ELF-1 (cell line): ENCODE results near the gene CEP78.
A peak's percentile ranks its signal among the peaks of the same experiment; 100 is the strongest.

Experiments used
- DNase-seq: peaks from one replicate; pipeline ENCODE4 v3.0.0-alpha.2; 2016; ENCODE audit warnings: low read depth, low spot score

CEP78 gene

DNA sequence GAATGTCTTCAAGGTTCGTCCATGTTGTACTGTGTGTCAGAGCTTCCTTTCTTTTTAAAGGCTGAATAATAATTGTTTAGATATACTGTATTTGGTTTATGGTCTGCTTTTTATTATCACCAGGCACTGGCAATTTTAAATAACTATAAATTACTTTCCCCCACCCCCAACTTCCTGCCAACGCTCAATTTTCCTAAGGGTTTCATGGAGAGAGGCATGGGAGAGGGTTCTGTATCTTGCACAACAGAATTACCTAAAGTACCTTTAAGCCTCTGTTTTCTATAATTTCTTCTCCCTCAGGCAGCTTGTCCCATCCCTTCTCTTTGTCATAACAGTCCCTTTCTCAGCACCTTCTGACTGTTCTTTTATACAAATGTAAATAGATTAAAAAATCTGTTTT is 71.5 kb downstream of the CEP78 start:
- DNase-seq: no peak

DNA sequence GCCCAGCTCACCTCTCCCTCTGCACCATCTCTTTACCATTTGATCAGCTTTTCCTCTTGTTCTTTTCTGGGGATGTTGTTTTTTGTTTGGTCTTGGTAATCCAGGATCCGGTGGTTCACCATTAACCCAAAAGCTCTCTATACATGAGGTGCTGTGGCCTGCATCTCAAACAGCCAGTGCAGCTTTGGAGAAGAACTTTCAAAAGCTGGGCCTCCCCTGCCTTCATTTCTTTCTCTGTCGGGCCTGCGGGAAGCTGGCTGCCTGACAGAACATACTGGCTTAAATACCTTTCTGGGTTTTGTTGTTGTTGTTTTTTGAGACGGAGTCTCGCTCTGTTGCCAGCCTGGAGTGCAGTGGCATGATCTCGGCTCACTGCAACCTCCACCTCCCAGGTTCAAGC is 73.2 kb downstream of the CEP78 start:
- no peak for DNase-seq

DNA sequence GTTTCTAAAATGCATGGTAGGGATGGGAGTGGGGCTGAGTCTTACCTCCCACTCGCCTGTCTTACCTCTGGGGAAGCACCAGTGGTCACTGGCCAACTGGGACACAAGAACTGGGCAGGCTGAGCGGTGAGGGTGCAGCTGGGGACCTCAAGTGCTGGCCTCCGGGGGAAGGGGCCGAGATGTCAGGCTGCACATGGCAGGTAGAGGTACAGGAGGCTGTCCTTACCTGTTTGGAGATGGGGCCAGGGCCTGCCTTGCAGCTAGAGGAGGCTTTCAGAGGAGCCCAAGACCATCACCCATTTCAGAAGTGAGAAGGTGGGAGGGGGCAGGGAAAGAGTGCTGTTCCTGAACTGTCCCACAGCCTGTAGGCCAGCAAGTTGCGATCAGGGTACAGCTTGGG is 75.2 kb downstream of the CEP78 start:
- no peak for DNase-seq

DNA sequence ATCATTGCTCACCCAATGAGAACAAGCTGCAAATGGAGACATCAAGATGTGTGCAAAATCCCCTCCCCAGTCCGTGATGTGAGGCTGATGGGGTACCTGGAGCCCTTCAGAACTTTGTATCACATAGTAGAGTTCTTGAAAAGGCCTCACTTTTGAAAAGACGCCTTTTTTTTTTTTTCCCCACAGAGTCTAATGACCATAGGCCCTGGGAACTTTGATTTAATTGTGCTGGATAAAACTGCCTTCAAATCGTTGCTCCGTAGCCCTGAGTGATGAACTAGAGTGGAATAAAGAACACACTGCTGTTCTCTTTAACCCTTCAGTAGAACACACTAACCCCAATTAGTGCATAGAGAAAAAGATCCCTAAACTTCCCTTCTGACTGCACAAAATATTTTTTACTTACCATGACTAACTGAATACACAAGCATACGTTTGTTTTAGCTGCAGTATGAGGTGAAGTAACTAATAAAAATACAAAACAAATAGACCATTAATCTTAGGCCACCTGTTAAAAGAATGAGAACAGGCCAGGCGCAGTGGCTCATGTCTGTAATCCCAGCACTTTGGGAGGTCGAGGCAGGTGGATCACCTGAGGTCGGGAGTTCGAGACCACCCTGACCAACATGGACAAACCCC is 76.1 kb downstream of the CEP78 start:
- DNase-seq: no peak

DNA sequence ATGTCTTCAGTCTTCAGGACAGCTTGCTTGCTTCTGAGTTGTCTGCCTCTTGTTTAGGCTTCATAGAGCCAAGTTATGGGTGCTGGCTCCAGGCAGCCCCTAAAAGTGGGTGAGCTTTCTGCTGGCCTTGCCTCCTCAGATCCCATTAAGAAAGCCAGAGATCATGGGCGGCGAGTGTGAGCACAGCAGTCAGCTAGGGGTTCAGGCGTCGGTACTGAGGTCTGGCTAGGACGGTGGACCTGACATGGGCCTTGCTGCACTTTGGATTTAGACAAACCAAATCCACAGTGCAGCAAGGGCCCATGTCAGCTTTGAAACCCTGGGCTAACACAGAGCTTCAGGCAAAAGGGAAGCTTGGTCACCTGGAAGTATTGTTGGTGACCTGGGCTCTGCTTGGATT is 78.7 kb downstream of the CEP78 start:
- DNase-seq: no peak

DNA sequence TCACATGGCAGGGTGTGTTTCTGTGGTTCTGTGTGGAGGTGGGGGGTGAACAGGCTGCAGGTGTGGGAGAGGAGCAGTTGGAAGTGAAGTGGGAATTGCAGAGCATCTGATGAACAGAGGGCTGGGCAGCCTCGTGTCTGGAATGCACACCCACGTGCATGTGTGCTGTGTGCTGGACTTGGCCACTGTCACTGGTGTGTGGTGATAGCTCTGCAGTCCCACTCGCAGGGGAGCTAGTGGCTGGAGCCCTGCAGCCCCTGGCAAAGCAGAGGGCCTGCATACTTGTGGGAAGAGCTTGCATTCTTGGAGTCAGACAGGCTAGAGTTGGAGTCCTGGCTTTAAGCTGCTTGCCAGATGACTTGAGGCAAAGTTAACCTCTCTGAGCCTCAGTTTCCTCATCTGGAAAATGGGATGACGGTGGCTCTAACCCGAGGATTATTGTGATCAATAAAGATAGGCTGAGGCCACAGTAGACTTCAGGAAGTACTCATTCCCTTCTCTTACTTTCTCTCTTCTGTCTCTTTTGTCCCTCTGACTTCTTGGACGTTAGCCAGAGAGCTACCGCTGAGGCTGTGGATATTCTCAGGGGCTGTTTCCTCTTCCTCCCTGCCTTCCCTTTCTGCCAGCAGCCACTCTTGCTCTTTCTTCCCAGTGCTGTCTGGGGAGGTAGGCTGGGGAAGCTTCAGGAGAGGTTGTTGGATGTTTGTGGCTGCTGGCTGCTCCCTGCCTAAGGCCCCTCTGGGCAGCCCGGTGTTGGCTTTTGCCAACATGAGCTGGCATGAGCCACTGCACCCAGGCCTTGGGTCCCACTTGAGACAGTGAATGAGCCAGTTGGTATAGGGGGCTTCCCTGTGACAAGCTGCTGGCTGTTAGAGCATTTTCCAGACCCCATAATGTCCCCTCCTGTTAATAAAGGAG is 79.3 kb downstream of the CEP78 start:
- no peak for DNase-seq

DNA sequence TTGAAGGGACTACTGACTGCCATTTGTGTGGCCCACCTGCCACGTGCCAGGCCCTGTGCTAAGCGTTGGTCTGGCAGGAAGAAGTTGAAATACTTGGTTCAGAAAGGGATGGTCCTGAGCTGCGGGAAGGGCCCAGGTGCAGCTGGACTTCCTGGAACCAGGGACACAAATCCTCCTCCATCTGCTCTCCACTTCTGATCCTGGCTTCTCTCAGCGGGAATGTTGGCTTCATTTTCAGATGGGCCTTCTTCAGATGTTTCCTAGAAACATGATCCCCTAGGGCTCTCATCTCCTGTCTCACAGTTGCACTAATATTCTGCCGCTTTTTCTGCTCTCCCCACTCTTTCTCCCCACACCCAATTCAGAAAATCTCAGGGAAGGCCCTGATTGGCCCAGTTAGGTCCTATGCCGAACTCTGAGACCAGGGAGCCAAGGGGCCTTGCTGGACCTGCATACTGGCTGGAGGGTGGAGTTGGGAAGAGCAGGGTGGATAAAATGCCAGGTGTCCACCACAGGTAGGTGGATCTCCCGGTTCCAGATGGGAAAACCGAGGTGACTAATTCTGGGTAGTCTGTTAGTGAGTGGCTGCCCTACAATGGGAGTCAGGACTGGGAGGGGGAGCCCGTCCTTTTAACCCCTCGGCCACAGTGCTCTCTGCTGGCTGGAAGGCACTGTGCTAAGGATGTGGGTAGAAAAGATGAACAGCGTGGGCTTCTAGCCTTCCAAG is 80.5 kb downstream of the CEP78 start:
- no peak for DNase-seq

DNA sequence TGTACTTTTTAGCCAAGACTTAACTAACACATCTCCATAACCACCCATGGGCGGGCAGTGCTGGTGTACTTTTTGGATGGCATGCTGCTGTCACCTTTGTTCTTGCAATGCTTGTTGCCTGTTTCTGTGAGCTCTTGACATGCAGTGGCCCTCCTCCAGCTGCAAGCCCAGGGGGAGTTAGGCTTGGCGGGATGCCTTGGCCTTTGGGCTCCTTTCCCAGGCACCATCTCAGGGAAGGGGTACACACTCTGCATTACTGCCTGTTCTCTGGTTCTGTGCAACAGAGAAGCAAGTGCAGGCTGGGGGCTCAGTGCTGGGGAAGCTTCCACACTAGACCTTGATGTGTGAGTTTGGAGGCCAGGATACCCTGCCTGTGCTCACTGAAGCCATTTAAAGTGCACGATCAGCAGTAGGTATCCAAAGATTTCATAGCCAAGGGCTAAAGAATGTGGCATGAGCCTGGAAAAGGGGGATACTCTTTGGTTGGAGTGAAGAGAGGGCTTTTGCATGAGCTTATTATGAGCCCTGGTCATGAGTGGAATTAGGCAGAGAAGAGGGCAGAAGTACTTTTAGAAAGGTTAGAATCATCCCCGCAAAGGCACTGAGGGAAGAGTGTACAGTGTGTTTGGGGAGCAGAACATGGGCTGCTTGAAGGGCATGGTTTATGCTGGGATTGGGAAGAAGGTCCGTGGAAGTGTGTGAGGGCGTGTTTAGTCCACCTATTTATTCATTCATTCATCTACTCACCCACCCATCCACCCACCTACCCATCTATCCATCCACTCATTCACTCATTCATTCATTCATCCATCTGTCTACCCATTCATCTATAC is 83.5 kb downstream of the CEP78 start:
- DNase-seq: no peak

DNA sequence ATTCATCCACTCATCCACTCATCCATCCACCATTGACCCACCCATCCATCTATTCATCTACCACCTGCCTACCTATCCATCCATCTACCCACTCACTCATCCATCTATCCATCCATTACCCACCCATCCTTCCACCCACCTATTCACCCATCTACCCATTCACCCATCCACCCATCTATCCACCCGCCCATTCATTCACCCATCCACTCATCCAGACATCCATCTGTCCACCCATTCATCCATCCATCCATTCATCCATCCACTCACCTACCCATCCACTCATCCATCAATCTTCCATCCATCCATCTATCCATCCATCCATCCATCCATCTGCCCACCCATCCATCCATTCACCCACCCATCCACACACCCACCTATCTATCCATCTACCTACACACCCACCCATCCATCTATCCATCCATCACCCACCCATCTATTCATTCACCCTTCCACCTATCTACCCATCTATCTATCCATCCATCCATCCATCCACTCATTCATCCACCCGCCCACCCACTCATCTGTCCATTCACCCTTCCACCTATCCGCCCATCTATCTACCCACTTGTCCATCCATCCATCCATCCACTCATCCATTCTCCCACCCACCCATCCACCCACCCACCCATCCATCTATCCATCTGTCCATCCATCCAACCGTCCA is 84.3 kb downstream of the CEP78 start:
- DNase-seq: no peak

DNA sequence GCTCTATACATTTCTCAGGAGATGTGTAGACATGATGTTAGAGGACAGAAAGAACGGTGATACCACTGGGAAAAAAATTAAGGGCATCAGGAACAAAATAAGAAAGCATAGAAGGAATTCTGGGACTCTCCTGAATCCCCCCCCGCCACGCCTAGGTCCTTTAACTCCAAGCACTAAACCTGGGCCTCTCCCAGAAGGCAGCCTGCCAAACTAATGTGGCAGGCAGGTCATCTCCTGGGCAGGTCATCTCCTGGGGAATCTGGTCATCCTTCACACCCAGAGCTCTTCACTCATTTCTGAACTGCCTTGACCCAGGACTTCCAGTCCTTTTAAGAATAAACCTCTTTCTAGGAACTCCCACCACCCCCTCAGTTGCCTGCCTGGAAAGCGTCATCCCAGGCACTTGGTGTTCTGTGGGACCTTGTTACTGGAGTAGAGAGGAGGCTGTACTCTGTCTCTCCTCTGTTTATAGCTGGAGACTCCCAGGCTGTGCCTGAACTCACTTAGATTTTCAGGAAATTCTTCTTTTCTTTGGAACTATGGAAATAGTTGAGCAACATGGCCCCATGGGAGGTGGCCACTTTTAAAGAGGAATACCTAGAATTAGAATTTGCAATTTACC is 85.1 kb downstream of the CEP78 start:
- DNase-seq: no peak

DNA sequence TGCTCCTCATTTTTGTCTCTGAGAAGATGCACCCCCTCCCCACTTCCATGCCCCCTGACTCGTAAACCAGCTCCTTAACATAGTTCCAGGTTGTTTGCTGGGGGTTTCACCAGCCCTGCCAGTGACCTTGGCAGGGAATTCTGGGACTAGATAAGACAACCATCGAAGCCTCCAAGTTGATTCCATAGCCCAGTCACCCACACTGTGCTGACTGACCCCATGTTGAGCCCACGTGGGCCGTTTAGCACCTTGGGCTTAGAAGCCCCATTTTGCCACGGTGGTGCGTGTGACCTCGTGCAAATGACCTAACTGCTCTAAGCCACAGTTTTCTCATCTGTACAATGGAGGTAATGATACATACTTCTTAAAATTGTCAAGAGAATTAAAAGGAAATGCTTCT is 85.6 kb downstream of the CEP78 start:
- DNase-seq: no peak

DNA sequence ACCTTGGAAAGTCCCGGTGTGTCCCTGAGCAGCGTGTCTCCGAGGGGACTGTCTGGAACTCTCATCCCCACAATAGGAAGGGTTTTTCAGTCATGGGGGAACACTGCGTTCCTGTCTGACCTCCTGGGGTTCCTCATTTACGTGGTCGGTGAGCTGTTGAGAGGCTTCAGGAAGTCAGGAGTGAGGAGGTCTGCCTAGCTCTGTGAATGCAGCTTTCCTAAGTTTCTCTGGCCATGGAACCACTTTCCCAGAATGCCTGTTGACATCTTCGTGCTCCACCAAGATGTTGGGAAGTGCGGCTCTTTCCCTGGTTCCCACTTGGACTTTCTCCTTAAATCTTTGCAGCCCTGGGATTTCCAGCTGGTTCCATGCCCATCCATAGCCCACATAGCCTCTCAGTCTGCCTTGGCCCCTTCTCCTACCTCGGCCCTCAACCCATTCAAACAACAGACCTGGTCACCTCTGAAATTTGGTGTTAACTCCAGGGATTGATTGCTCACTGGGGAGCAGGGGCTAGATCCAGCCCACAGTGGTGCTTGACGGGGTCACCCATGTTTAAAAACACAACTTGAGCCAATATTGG is 88.3 kb downstream of the CEP78 start:
- DNase-seq: no peak

DNA sequence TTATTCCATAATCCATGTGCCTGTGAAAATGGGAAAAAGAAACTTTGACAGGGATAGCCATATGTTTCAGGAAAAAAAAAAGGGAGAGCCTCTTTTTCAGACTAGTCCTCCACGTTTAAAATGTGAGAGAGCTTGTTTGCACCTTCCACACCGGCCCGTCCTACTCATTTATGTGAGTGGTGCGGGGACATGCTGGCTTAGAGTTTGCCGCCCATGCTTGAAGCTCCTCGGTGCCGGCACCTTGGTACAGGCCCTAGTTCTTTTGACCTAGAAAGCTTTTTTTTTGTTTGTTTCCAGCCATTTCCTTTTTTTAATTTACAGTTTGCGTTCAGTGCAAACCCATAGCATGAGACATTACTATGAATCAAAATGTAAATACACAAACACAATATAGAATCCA is 88.8 kb downstream of the CEP78 start:
- DNase-seq: no peak

DNA sequence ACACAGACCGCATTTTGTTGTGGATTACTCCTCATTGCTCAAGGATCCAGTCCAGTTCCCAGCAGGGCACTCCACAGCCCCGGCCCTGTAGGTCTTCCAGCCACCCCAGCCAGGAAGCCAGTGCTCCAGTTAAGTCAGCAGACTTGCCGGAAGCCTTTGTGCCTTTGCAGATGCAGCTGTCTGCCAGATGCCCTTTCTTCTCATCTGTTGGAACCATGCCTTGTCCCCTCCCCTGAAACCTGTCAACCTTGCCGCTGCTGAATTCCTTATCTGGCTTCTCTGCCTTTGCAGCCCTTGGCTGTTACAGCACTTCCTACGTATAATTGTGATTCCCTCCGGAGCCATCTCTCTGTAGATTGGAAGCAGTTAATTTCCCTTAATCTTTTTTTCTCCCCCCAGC is 89.5 kb downstream of the CEP78 start:
- DNase-seq: peak; percentile 89

DNA sequence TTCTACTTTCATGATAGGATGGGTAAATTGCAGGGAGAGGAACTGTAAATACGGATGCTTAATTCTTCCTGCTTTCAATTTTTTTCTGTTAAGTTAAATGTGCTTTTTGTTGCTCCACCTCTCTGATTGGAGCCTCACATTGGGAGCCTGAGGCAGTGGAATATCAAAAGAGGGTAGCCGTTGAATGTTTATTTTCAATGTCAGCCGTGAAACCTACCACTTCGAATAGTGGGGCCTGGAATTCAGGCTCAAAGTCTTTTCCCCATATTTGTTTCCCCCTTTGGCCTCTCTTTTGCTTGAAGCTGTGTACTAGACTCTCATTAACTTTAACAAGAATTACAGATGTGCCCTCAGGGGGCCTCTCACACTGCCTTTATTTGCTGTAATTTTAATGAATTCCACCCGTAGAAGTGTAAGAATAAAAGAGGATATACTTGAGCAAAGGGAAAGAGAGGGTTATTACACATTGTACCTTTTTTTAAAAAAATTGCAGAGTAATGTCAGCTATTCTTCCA is 90.0 kb downstream of the CEP78 start:
- DNase-seq: no peak

DNA sequence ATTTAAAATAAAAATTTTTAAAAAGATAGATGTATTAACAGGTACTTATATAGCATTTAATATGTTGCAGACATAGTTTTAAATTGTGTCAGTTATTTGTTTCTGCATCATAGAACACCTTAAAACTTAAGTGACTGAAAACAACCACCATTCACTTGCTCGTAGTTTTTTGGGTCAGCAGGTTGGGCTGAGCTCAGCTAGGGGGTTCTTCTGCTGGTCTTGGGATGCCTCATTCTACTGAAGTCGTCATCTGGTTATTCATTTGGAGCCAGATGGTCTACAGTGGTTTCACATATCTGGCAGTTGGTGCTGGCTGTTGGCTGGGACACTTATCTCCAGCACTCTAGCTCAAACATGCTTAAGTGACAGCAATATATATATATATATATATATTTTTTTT is 90.7 kb downstream of the CEP78 start:
- no peak for DNase-seq
